SW 1271 (cell line): ENCODE measurements around the gene CHRNA1.

Source experiments
- DNase-seq, 2 experiments: peaks; one replicate each; lab custom pipeline; 2025; lab: John Stamatoyannopoulos, UW

CHRNA1 gene

DNA sequence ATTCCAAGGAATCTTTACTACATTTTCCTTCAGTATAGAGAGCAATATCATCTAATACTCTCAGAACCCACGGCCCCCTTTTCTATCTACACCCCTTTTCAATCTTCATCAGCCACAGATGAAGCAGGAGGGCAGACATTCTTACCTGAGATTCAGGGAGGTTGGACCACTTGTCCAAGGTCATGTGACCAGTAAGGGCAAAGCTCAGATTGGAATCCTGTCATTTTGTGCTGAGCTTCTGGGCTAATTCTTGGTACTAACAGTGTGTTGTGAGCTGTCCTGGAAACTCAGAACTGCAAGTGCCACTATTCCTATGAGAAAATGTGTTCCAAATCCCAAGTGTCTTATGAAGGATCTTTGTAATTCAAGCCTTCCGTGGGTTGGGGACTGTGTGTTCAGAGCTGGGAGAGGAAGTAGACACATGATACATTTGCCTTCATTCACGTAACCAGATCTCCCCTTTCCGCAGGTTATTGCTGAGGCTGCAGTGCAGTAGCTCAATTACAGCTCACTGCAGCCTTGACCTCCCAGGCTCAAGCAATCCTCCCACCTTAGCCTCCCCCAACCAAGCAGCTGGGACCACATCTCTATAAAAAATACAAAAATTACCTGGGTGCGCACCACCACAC lies 3.3 kb downstream of the CHRNA1 start:
- DNase-seq = no peak

GRCh38 chr2:174759381-174760065 lies 4.7 kb downstream of the CHRNA1 start:
- DNase-seq = no peak

- DNase-seq = no peak
Measured at GRCh38 chr2:174756743-174757142, 7.5 kb downstream of the CHRNA1 start.

DNA sequence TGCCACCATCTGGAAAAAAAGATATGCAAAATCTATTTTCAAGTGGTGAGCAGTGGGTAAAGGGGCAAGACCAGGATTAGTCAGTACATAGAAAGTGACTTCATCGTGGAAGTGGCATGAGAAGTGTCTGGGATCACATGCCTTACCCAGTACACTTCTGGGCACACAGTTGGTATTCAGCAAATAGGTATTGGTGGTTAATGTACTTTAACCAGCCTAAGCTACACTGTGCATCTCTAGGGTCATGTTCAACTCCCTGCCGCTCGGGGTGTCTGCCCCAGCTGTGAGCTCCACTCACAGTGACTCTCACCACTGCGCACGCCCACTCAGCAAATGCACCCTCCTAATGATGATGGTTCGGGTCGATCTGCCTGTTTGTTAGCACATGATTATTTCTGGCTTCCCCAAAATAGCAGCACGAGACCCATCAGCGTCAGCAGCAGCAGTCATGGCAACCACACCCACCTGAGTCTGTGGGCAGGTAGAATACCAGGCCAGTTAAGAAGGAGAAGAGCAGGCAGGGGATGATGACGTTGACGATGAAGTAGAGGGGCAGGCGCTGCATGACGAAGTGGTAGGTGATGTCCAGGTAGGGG lies 11.1 kb downstream of the CHRNA1 start:
- no peak for DNase-seq

- no peak for DNase-seq
Measured at GRCh38 chr2:174752403-174753037, 11.8 kb downstream of the CHRNA1 start.

GRCh38 chr2:174750923-174751441 lies 13.3 kb downstream of the CHRNA1 start:
- peak in 1 of 2 experiments; percentile 5 for DNase-seq

GRCh38 chr2:174749793-174750192 lies 14.5 kb downstream of the CHRNA1 start:
- no peak for DNase-seq

GRCh38 chr2:174748948-174749347 lies 15.3 kb downstream of the CHRNA1 start:
- DNase-seq = peak in 1 of 2 experiments; percentile 61

DNA sequence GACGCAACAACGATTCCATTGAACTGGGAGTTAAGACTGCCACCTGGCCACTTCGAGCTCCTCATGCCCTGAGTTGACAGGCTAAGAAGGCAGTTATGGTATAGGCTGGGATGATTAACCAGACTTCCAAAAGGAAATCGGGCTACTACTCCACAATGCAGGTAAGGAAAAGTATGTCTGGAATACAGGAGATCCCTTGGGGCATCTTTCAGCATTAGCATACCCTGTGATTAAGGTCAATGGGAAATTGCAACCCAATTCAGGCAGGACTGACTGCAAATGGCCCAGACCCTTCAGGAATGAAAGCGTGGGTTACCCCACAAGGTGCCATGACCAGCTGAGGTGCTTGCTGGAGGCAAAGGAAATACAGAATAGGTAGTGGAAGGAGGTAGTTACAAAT lies 19.1 kb downstream of the CHRNA1 start:
- no peak for DNase-seq

GRCh38 chr2:174744111-174744510 lies 20.2 kb downstream of the CHRNA1 start:
- DNase-seq = no peak

- no peak for DNase-seq
Measured at GRCh38 chr2:174740721-174741120, 23.6 kb downstream of the CHRNA1 start.

DNA sequence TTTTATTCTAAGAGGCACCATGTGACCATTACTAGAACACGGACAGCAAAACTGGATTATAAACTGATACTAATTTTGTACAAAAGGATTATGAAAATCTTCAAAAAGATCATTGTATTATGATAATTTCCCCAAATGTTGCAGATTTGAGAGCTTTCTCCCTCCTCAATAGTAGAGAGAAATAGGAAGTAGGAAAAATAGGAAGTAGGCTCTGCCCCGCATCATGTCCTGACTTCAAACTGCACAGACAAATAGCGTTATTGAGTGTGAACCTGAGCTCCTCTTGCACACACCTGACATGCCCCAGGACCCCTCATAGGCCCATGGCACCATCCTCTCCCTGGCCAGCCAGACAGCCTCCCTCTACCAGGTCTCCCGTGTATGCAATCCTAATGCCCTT lies 25.4 kb downstream of the CHRNA1 start:
- DNase-seq = no peak

DNA sequence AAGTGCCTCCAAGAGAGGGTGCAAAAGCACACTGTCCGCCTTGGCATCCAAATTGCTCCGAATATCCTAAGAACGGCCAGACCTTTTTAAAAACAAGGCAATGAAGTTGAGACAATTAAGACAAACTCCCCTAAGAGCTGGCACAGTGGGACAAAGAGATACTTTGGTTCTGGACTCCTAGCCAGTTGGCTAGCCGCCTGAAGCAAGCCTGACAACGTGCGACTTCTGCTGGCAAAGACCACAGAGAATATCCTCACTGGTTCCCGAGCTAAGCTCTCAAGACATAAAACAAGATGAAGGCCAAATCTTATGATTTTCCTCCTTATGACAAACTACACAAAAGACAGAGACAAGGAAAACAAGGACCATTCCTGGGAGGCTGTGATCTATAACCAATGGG lies 32.7 kb downstream of the CHRNA1 start:
- DNase-seq = no peak

- DNase-seq = no peak
Measured at GRCh38 chr2:174730698-174731018, 33.6 kb downstream of the CHRNA1 start.

DNA sequence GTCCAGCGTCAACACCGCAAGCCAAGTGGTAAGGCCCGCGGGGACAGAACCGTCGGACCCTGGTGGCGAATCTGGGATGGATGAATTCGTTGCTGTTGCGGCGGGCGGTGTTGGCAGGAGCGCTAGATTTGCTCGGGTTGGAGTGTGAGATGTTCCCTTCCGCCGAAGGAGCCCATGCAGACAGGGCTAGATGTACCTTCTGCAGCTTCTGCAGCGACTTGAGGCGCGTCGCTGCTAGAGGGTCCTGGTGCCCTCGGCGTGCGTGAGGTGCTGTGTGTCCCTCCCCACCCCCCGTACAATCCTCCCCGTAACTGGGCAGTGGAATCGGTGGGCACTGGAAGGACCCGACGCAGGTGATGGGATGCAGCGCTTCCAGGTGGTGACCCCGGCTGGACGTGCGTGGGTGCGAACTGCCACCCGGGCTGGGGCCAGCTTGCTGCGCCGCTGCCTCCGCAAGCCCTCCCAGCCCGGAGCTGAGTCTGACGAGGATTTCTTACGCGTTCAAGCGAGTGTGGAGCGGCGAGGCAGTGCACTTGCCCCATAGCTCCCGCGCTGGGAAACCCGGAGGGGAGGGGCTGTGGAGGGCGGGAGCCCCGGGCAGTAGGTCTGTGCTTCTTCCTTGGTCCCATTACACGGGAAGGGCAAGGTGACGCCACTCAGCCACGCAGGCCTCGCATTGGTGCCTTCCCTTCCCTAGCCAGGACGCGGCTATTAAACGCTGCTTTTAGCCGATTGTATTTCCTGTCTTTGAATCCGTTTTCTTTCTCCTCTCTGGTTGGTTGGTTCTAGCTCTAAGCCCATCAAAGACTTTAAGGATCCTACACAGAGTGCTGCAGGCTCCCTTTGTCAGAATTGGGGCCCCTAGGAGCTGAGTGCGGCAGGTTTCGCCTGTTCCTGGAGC lies 34.2 kb downstream of the CHRNA1 start:
- no peak for DNase-seq

DNA sequence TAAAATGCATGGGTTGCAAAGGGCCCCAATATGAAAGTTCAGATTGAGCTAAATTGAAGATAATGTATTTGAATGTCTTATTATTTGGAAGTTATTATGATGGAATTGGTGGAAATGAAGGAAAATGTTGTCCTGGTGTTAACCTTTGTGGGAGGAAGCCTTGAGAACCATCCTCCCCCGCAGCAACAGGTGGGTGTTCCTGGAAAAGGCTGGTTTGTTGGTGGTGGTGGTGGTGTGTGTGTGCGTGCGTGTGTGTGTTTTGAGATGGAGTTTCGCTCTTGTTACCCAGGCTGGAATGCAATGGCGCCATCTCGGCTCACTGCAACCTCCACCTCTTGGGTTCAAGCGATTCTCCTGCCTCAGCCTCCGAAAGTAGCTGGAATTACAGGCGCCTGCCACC lies 36.2 kb downstream of the CHRNA1 start:
- DNase-seq = no peak

GRCh38 chr2:174726212-174726611 lies 38.1 kb downstream of the CHRNA1 start:
- no peak for DNase-seq

- DNase-seq = no peak
Measured at GRCh38 chr2:174722942-174723592, 41.2 kb downstream of the CHRNA1 start.

GRCh38 chr2:174719016-174719415 lies 45.3 kb downstream of the CHRNA1 start:
- no peak for DNase-seq

- DNase-seq = no peak
Measured at GRCh38 chr2:174718591-174718990, 45.7 kb downstream of the CHRNA1 start.

DNA sequence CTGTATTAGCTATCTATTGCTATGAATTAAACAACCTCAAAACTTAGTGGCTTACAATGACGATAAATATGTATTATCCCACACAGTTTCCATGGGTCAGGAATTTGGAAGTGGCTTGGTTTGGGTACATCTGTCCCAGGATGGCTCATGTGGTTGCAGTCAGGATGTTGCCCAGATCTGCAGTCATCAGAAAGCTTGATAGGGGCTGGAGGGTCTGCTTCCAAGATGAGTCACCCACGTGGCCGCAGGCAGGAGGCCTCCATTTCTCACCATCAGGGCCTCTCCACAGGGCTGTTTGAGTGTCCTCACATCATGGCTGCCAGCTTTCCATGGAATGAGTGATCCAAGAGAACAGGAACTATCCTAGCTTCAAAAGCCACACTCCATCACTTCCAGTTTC lies 46.4 kb downstream of the CHRNA1 start:
- DNase-seq = no peak
